Lung microvascular endothelial cell (primary cell): Measurements from ENCODE around the gene SEPHS1. TPM values are rescaled to one million over a fixed set of nuclear protein-coding genes. Genes with fewer than 3 reads are reported as not detected.
A peak's percentile ranks its signal among the peaks of the same experiment; 100 is the strongest.

ENCODE experiments used
- DNase-seq, 2 donors: peaks; one replicate each; pipeline versions ENCODE4 v3.0.0 to v3.0.0-alpha.2; 2010; ENCODE audit warnings: low read depth in 2 of 2
- total RNA-seq: library from RNA; depleted of rRNA; stranded (reverse); fragments of >200 nt; gene quantifications from 2 replicates; pipeline ENCODE4 v1.2.1, GENCODE V29; 2014

Gene SEPHS1
- total RNA-seq, 1 donor from 2014 or later = 35.1 TPM

DNA sequence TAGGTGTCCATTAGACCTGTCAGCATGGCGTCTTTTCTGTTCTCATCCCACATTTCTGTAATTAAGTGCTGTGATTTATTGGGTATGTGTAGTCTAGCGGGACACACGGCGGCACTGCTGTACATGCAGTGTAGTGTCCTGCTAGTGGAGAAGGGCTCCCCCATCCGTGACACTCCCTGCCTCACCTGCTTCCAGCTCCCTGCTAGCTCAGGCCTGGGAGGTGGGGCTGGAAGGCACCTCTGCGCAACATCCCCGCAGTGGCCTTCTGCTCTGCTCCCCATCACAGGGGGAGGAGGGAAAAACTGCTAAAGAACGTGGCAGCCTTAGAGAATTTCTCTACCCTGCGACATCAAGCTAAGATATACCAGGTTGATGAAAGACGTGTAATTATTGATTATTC is 19.5 kb downstream of the SEPHS1 start:
- DNase-seq = no peak

DNA sequence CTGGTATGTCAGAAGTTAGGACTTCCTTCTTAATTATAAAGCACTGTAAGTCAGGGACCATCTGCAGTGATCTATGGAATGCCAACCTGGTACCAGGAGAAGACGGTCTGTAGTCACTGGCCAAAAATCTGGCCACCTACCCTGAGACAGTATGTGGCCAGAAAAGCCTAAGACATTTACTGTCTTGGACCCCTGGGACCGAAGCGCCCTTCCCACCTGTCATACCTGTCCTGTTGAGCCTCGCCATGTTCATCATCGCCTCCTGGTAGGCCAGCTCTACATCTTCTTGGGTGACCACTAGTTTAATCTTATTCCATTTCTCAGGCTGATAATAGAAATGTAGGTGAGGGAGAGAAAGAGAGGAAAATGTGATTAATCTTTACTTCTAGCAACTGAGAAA is 20.0 kb downstream of the SEPHS1 start:
- no peak for DNase-seq

DNA sequence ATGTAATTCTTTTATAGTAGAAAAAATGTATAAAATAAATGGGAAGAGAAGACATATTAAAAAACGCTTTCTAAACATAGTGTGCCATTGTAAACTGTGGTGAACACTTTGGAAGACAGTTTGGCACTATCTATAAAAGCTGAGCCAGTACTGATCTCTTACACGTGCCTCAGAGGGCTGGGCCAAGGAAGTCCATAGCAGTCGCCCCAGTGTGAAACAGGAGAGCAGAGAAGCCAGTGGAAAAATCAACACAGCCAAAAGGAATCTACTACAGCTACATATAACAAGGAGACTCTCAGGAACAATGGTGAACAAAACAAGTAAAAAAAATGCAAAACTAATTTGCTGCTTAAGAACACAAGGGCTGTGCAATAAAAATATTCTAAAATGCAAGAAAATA is 20.6 kb downstream of the SEPHS1 start:
- DNase-seq = no peak

DNA sequence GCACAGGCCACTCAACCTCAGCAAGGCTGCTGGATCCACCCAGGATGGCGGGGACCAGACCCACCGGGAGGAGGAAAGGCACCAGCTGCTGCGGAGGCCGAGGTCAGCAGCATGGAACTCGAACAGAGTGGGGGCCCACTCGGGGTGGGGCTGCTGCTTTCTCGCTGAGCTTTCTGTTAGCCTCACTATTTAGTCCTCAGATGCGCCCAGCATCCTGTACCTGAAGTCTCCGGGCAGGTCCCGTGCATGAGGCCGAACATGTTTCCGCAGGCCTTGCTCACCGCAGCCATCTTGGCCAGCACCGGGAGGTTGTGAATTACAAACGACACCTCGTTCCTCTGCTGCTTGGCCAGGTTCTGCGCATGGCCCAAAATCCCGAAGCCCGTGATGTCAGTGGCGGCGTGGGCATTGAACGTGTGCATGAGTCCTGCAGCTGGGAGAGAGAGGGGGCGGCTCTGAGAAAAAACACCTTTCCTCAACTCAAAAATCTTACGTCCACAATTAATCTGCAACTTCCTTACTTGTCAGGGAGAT is 25.4 kb downstream of the SEPHS1 start:
- no peak for DNase-seq

DNA sequence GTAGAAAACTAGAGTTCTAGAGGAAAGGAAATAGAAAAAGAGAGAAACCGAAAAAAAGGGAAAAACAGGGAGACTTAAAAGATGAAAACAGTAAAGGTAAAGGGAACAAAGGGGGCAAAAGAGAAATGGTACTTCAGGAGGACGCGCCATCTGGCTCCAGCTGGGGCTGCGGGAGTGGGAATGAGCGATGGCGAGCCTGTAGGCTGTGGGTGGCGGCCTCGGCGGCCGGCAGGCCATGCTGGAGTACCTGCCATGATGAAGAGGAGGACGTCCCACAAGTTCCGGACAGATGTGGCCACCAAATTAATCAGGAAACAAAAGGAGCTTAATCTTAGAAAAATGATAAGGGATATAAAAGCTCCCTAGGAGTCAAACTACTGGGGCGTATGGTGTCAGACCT is 26.5 kb downstream of the SEPHS1 start:
- DNase-seq = no peak

DNA sequence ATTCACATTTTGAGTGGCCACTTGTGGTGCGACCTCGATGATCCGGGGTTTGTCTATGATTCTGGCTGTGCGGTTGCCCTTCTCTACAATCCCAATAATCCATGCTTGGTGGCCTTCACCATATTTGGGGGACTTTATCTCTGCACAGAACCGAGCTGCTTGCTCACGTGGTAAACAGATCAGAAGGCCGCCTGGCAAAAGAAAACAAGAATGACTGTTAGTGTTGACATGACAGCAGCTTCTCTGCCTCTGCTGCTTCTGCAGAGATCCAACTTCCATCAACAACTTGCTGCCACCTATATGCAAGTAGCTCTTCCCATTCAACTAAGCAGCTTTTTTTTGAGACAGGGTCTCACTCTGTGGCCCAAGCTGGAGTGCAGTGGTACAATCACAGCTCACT is 28.9 kb downstream of the SEPHS1 start:
- no peak for DNase-seq

DNA sequence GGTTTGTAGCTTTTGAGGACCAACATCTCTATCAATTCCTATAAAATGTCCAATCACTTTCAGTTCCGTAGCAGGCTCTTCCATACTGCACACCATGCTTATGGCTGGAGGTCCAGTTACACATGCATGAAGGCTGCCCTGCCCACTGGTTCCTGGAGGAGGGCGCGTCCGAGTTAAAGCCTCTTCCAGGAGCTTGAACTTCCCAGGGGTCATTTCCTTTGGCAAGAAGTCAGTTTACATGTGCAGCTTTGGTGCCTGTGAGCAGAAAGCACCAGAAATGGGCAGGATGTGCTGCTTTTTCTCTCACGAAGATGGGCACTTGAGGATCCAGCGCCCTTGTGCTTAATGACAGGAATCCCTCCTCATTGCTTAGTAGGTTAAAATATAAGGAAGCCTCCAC is 30.6 kb downstream of the SEPHS1 start:
- peak in 1 of 2 donors; percentile 74 for DNase-seq

DNA sequence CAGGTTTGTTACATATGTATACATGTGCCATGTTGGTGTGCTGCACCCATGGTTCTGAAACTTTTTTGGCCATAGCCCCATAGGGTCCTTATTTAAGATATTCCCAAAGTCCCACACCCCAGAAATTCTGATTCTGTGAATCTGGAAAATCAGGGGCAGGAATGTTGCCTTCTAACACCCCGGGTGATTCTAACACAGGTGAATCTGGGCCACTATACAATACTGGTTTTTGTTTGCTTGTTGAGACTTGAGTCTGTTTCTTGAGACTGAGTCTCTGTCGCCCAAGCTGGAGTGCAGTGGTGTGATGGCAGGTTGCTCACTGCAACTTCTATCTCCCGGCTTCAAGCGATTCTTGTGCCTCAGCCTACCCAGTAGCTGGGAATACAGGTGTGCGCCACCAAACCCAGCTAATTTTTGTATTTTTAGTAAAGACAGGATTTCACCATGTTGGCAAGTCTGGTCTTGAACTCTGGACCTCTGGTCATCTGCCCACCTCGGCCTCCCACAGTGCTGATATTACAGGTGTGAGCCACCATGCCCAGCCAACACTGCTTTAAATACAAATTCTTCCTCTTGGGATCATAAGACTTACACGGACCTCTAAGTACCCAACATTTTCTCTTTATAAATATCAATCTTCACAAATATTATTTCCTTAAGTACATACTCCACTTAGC is 31.3 kb downstream of the SEPHS1 start:
- DNase-seq = no peak

DNA sequence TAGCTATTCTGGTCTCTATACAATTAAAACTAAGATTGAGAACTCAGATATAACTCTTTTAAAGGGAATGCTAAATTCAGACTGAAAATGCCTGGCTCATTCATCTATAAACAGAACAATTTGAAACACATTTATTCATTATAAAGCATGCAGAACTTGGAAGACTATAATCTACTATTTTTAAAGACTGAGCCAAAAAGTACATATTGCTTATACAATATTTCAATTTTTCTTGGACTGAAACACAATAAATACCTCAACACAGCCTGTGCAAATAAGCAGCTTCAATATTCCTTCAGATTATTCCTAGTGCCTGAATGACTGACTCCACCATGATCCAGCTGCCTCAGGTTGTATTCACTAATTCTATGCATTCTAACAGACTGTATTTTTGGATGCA is 32.7 kb downstream of the SEPHS1 start:
- no peak for DNase-seq

DNA sequence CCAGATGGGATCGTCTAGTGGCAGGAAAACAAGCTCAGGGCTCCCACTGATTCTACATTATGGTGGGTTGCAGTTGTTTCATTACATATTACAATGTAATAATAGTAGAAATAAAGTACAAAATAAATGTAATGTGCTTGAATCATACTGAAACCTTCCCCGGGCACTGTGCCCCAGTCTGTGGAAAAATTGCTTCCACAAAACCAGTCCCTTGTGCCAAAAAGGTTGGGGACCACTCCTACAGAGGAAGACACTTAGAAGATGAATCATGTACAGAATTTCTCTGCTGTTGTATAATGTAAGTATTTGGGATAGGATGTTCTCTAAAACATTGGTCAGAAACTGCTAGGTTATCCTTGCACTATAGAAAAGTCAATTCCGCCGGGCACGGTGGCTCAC is 36.9 kb downstream of the SEPHS1 start:
- no peak for DNase-seq

DNA sequence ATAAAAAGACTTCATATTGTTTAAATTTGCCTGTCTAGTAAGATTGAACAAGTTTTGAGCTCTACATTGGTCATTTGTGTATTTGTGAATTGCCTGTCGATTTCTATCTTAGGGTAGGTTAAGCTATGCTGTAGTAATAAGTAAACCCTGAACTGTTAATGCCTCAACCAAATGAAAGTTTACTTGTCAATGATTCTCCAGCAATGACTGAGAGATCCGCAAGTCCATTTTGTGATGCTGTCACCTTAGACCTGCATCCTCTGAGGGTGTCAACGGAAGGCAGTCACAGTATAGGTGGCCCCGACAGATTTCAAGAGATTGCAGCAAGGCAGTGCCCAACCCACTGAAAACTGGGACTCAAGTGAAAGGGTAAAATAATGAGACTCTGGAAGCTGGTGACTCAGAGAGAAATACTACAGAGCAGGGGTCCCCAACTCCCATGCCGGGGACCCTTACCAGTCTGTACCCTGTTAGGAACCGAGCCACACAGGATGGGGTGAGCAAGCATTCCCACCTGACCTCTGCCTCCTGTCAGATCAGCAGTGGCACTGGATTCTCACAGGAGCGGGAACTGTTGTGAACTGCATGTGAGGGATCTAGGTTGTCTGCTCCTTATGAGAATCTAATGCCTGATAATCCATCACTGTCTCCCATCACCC is 37.4 kb downstream of the SEPHS1 start:
- DNase-seq = no peak

DNA sequence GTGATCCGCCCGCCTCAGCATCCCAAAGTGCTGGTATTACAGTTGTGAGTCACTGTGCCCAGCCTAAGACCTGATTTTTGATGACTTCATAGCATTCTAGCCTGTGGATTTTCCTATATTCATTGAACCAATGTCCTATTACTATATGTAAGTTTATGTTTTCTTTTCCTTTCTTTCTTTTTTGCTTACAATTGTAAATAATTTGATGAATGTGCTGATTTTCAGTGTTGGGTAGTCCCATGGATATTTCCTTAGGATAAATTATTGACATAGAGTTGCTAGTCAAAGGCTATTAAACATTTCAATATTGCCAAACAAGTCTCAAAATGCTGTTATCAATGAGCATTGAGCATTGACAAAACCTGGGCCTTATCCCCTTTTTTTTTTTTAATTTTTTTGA is 38.3 kb downstream of the SEPHS1 start:
- DNase-seq = no peak

DNA sequence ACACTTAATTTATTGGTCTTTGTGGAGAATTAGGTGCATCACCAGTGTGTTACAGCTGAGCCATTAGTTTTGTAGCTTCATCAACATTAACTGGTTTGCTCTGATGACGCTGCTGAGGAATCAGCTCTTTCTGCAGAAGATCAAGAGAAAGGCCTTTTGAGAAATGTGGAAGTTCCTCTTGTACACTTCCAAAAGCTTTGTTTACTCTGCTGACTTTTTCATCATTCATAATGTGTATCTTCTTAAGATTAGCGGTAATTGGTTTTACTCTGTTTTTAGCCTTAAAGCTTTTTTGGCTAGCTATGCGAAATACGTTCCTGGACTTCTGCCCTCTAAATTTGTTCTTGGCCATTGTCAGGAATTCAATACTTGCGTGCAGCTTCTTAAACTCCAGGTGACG is 40.0 kb downstream of the SEPHS1 start:
- DNase-seq = no peak

DNA sequence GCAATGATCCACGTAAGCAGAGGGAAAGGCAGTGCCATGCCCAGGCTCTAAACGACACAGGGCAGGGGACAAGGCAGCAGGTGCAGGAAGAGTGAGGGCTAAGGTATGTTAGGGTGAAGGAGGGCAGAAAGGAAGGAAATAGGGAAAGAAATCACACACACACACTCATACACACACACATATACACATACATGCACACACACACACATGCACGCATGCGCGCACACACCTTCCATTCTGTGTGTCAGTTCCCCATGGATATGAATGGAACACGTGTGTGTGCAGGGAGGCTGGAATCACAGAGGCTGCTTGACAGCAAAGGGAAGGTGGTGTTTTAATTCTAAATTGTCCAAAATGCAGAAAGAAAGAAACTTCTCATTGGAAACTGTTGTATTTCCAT is 42.0 kb downstream of the SEPHS1 start:
- no peak for DNase-seq

DNA sequence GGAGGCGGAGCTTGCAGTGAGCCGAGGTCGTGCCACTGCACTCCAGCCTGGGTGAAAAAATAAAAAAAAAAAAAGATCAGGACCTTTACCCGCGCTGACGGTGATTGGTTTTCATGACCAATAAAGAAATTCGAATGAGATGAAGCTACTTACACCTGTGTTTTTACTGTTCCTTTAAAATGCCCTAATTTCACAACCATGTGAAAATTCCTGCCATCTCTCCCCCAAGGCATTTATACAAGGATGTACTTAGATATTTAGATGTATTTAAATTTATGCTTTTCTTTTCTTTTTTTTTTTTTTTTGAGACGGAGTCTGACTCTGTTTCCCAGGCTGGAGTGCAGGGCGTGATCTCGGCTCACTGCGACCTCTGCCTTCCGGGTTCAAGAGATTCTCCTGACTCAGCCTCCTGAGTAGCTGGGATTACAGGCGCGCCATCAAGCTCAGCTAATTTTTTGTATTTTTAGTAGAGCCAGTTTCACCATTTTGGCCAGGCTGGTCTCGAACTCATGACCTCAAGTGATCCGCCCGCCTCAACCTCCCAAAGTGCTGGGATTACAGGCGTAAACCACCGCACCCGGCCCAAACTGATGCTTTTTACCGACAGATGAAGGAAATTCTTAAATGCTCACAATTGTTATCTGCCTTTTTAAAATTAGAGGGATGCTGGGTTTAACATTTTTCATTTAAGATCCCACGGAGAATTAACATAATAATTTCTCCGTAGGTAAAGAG is 45.1 kb downstream of the SEPHS1 start:
- peak in 1 of 2 donors; percentile 5 for DNase-seq

DNA sequence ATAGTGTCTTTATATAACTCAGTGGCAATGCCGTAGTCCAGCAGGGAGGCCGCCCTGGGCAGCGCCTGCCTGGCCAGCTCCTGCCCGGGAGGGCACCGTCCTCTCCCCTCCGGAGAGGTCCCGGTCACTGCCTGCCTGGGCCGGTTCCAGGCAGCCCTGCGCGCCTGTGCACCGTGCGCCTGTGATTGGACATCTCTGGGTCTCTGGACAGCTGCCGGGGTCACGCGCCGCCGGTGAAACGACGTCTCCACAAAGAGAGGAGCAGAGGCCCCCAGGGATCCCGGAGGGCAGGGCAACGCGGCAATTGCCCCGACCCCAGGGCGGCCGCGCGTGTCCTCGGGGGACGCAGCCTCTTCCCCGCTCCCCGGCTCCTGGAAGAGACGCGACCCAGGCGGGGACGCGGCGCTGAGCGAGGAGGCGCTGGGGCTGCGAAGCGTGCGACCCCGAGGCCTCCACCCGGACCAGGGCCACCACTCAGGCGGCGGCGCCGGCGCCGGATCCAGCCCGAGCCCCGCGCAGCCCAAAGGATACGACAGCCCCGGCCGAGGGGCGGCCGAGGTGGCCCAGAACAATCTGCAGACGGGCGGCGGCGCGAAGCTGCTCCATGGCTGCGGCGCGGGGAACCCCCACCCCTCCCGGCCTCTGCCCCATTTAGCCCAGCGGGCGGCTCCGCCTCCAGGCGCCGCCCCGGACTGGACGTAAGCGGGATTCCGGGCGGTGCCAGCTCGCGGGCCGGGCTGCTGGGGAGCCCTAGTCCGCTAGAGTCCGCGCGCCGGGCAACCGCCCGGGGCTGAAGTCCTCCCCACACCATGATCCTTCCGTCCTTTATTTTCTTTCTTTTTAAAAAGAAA is 48.4 kb downstream of the SEPHS1 start, which contains the start of gene PHYH:
TSS of gene PHYH (minus strand) at position 628 of the 851 bp plus-strand sequence. CDS start at position 606, 22 bp downstream.
- DNase-seq = peak; percentile 86 to 94

DNA sequence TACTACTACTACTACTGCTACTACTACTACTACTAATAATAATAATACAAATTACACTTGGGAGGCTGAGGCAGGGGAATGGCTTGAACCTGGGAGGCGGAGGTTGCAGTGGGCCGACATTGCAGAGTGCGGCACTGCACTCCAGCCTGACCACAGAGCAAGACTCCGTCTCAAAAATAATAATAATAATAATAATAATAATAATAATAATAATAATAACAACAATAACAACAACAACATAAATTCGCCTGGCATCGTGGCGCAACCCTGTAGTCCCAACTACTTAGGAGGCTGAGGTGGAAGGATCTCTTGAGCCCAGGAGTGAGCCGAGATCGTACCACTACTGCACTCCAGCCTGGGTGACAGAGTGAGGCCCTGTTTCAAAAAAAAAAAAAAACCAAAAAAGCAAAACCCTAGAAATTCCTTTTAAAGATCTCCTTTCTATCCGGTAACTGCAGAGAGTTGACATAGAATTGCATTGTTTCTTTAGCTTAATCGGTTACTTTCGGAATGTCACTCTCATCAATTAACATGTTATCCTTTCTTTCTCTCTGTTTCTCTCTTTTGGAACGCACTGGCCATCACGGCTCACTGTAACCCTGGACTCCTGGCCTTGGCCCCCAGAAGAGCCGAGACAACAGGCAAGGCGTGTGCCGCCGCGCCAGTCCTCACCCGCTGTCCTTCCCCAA is 49.2 kb downstream of the SEPHS1 start:
- no peak for DNase-seq

DNA sequence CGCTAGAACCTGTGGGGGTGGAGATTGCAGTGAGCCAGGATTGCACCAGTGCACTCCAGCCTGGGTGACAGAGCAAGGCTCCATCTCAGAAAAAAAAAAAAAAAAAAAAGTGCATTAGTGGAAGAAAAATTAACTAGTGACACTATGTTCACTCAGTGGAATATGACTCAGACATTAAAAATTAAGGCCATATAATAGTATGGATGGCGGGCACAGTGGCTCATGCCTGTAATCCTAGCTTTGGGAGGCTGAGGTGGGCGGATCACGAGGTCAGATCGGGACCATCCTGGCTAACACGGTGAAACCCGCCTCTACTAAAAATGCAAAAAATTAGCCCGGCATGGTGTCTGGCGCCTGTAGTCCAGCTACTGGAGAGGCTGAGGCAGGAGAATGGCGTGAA is 51.6 kb downstream of the SEPHS1 start:
- no peak for DNase-seq

DNA sequence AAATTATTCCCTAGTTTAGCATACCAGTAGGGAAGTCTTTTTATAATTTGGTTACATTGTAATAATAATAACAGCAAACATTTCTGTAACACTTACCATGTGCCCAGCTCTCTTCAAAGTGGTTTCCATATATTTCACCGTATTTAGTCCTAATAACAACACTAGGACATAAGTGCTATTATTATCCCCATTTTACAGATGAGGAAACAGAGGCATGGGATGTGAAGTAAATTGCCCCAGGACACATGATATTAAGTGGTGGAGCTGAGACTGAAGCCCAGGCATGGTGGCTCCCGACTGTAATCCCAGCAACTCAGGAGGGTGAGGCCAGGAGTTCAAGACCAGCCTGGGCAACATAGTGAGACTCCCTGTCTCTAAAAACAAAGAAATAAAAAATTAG is 53.3 kb downstream of the SEPHS1 start:
- no peak for DNase-seq

DNA sequence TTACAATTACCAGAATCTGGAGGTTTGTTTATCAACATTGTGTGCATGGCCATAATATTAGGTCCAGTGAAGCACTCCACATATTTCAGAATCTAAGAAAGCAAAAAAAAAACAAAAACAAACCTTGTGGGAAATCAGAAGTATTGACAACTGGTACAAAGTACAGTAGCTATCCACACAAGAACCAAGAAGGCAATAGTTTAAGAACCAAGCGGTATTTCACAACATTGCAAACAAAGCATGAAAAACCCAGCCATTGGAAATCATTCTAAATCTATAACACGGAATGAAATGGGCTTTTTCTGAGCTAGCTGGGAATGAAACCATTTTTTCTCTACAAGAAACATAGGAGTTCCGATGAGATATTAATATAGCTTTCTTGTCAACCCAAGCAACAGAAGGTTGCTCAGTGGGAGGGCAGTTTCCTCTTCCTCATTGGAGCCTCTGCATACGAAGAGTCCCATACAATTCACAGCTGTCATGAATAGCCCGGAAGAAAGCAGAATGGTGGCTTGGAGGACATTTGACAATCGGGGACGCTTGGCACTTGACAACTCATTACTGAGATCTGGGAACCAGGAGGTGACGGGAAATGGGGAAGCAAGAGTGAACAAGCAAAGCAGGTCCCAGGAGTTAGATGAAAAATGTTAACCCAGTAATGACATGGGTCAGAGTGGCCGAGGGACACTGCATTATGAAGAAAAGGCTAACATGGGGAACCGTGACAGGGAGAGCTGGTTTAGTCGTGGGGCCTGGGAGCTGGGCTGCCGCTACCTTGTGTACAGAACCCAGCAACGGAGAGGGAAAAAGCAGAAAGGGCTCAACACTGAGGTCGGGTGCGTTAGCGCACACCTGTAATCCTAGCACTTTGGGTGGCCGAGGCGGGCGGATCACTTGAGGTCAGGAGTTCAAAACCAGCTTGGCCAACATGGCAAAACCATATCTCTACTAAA is 56.0 kb downstream of the SEPHS1 start:
- no peak for DNase-seq
